HUES64 (cell line): ENCODE results near the gene VOPP1.

Source experiments
- H3K27ac ChIP-seq: 2 replicates; pipeline ENCODE4 v1.7.0; 2013; ENCODE audit warnings: low read depth, low read length, inconsistent platforms
- H3K27me3 ChIP-seq: 2 replicates; pipeline ENCODE4 v1.6.1; 2013; ENCODE audit warnings: mild to moderate bottlenecking, low read length; ENCODE audit not compliant: insufficient read depth
- H3K36me3 ChIP-seq: 2 replicates; pipeline ENCODE4 v1.6.1; 2013; ENCODE audit warnings: mild to moderate bottlenecking, low read length; ENCODE audit not compliant: insufficient read depth
- H3K4me1 ChIP-seq: 2 replicates; pipeline ENCODE4 v1.6.1; 2013; ENCODE audit warnings: mild to moderate bottlenecking, low read length, moderate library complexity; ENCODE audit not compliant: insufficient read depth
- H3K4me3 ChIP-seq: 2 replicates; pipeline ENCODE4 v1.5.1; 2013; ENCODE audit warnings: mild to moderate bottlenecking, low read length, moderate library complexity
- H3K9ac ChIP-seq: 2 replicates; pipeline ENCODE4 v1.6.1; 2013; ENCODE audit warnings: mild to moderate bottlenecking, low read depth, low read length
- H3K9me3 ChIP-seq: 2 replicates; pipeline ENCODE4 v1.6.1; 2013; ENCODE audit warnings: low read depth, low read length; ENCODE audit not compliant: insufficient read depth
- WGBS: fragments of 150-250, 120-280 bp; methylation state at CpG from one replicate; pipeline ENCODE4 v1.1.7; 2013; ENCODE audit warnings: missing lambda C conversion rate; 5-methylcytosine and 5-hydroxymethylcytosine counted together

Gene VOPP1

DNA sequence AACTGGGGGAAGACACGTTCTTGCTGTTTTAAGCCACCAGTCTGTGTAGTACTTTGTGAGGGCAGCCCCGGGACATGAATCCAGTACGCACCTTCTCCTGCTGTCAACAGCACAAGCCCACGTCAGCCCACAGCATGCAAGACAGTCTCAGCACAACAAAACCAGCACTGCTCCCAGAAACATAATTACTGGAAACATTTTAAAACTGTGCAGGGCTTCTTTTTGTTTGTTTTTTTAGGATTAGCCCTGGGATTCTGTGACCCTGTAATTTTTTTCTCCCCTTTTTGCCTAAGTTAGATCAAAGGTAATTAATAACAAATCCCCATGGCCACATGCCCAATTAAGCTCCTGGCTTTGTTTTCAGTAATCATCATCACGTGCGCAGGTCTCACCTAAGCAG, 87.5 kb downstream of the VOPP1 start:
- no peaks in the 10 kb centered on the region for H3K27me3 ChIP-seq
- H3K4me3 ChIP-seq = no peak overlapping the region
- H3K27ac ChIP-seq = no peak overlapping the region
- no peaks in the 10 kb centered on the region for H3K9me3 ChIP-seq
- H3K4me1 ChIP-seq = peaks cover 9% of the 10 kb centered on the region; the same call in 1 of the 2 replicates
- H3K9ac ChIP-seq = no peak overlapping the region
- WGBS = 94% methylated on average over 6 of the region's 6 CpGs
- peaks cover 24% of the 10 kb centered on the region for H3K36me3 ChIP-seq

DNA sequence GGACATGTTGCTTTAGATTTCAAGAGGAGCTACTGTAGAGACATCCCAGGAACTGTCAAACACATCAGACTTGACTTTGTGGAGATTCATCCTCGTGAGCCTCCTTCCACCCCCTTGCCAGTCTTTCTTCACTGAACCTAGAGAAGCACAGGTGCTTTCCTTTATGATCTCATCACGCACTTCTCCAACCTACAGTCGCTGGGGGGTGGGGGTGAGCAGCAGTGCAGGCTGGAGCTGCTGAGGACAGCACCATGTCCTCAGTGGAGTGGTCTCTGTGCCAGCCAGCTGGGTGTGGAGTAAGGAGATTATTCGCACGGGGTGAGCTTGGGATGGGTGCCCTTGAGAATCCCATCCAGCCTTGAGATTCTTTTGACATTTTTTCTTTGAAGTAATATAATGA, 88.1 kb downstream of the VOPP1 start:
- WGBS = 95% methylated on average over 5 of the region's 5 CpGs
- H3K9ac ChIP-seq = no peak overlapping the region
- H3K4me3 ChIP-seq = no peak overlapping the region
- H3K9me3 ChIP-seq = no peaks in the 10 kb centered on the region
- peaks cover 19% of the 10 kb centered on the region for H3K36me3 ChIP-seq
- no peak overlapping the region for H3K27ac ChIP-seq
- peaks cover 9% of the 10 kb centered on the region; the same call in 1 of the 2 replicates for H3K4me1 ChIP-seq
- no peaks in the 10 kb centered on the region for H3K27me3 ChIP-seq

DNA sequence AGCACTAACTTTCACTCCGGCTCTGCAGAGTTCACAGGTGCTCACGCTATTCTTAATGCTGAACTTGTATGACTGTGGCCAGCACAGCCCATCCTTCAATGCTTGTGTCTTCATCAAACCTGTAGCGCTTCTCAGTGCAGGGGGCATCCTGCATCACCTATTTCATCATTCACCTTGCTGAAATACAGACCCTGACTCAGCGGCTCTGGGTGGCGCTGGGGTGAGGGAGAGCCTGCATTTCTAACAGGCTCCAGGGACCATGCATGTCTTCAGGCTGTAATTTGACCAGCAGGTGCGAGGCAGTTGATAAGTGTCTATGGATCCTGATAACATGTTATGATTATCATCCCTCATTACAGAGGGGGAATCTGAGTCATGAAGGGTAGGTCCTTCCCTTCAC, 89.3 kb downstream of the VOPP1 start:
- peaks cover 9% of the 10 kb centered on the region; the same call in 1 of the 2 replicates for H3K4me1 ChIP-seq
- no peak overlapping the region for H3K27ac ChIP-seq
- no peaks in the 10 kb centered on the region for H3K27me3 ChIP-seq
- no peaks in the 10 kb centered on the region for H3K9me3 ChIP-seq
- WGBS = 93% methylated on average over 5 of the region's 6 CpGs
- no peak overlapping the region for H3K9ac ChIP-seq
- H3K36me3 ChIP-seq = peaks cover 12% of the 10 kb centered on the region
- H3K4me3 ChIP-seq = no peak overlapping the region

DNA sequence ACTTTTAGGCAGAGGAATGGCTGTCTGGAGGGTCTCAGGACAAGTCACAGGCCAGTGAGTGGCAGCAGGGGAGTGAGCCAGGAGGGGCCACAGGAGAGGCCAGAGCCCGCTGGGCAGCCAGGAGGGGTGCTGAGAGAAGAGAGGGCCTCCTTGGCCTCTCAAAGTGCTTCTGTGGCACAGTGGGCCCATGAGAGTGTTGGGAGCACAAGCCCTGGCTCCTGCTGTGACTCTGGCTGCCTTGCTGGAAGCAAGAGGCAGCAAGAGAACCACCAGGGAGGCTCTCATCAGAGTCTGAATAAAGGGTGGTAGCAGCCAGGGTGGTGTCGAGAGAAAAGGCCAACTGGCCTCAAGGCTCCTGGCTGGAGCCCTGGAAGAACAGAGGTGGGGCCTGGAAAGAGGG, 91.1 kb downstream of the VOPP1 start:
- Histone ChIP-seq H3K36me3 (peaks cover 20% of the 10 kb centered on the region), H3K27ac (no peak overlapping the region), H3K4me1 (peaks cover 9% of the 10 kb centered on the region; the same call in 1 of the 2 replicates), H3K27me3 (no peaks in the 10 kb centered on the region), H3K9me3 (no peaks in the 10 kb centered on the region), H3K4me3 (no peak overlapping the region), H3K9ac (no peak overlapping the region)
- 91% methylated on average over 2 of the region's 2 CpGs for WGBS

DNA sequence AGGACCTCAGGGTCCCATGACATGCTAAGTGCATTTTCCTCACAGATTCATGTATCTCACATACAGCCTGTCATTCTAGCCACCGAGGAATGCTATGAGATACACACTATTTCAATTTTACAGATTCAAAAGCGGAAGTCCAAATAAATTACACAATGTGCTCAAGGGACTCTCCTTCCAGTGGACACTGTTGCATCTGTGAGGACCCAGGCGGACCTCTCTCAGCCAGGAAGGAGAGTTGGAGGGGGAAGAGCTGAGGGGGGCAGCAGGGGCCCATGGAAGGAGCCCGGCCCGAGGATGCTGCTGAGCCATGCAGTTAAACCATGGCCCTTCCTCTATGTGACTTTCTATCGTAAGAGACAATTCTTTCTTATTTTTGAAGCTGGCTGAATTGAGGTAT, 93.6 kb downstream of the VOPP1 start:
- WGBS = 93% methylated on average over 6 of the region's 6 CpGs
- no peak overlapping the region for H3K9ac ChIP-seq

DNA sequence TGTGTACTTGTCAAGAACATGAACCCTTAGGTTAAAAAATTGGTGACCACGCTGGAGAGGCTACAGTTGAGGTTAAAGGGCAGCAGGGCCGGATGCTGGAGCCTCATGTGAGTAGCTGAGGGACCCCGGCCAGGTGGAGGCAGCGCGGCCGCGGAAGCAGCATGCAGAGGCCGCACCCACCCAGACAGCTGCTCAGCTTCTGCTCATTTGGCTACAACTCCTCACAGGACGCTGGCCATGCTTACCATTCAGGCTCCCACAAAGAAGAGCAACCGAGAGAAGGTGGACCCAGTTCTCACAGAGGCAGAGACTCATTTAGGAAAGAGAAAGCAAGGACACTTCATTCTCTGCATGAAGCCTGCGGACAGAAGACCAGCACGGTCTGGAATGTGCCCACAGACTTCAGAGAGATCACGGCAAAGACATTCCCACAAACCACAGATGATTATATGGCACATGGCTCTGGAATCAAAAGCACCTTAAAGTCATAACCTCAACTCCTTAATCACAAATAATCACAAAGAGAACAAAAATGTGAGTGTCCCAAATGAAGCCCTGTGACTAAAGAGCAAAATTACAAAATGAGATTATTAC, 94.4 kb downstream of the VOPP1 start:
- no peaks in the 10 kb centered on the region for H3K27me3 ChIP-seq
- H3K27ac ChIP-seq = no peak overlapping the region
- H3K4me3 ChIP-seq = no peak overlapping the region
- H3K4me1 ChIP-seq = peaks cover 9% of the 10 kb centered on the region; the same call in 1 of the 2 replicates
- H3K36me3 ChIP-seq = peaks cover 12% of the 10 kb centered on the region; the same call in 1 of the 2 replicates
- H3K9me3 ChIP-seq = no peaks in the 10 kb centered on the region
- WGBS = 91% methylated on average over 13 of the region's 13 CpGs
- H3K9ac ChIP-seq = no peak overlapping the region

More for the DNA sequence above, 93.6 kb downstream of the VOPP1 start:
- Histone ChIP-seq H3K27ac (no peak overlapping the region), H3K9me3 (no peaks in the 10 kb centered on the region), H3K36me3 (peaks cover 8% of the 10 kb centered on the region; the same call in 1 of the 2 replicates), H3K4me3 (no peak overlapping the region), H3K27me3 (no peaks in the 10 kb centered on the region), H3K4me1 (peaks cover 9% of the 10 kb centered on the region; the same call in 1 of the 2 replicates)

DNA sequence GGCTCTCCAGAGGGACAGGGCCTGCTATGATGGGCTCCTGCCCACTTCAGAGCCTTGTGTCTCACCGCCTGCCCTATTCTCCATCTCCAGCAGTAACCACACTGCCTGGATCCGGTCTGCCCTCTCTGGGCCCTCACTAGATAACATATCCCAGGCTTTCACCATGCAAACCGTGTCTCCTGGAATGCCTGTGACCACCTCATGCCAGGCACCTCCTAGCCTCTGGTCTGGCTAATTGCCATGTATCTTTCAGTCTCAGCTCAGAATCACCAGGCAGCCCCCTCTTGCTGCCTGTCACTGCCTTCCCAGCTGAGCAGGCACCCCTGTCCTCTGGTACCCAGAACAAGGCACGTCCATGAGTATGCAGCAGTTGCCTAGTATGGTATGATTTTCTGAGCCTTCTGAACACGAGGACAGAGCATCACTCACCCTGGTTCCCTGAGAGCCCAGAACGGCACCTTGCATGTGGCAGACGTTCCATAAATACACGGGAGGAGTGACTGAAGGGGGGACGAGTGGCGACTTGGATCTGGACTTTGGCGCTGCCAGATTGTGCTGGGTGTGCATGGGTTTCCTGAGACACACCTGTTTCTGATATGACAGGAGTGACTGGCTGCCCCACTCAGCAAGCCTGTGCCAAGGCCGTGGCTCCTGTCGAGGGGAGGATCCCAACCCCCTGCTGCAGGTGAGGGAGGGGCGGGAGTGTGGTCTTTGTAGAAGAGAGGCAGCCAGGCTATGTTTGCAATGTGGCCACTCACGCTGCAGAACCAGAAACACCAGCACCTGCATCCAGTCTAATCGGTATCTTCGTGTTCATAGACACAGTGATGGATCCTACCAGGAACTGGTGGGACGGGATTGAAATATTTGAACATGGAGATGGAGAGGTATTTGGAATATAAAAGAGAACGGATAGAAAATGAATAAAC, 95.2 kb downstream of the VOPP1 start:
- Histone ChIP-seq H3K4me3 (no peak overlapping the region), H3K27me3 (no peaks in the 10 kb centered on the region), H3K27ac (no peak overlapping the region), H3K9me3 (no peaks in the 10 kb centered on the region), H3K36me3 (peaks cover 12% of the 10 kb centered on the region; the same call in 1 of the 2 replicates), H3K9ac (no peak overlapping the region), H3K4me1 (peaks cover 9% of the 10 kb centered on the region; the same call in 1 of the 2 replicates)
- 94% methylated on average over 19 of the region's 19 CpGs for WGBS

DNA sequence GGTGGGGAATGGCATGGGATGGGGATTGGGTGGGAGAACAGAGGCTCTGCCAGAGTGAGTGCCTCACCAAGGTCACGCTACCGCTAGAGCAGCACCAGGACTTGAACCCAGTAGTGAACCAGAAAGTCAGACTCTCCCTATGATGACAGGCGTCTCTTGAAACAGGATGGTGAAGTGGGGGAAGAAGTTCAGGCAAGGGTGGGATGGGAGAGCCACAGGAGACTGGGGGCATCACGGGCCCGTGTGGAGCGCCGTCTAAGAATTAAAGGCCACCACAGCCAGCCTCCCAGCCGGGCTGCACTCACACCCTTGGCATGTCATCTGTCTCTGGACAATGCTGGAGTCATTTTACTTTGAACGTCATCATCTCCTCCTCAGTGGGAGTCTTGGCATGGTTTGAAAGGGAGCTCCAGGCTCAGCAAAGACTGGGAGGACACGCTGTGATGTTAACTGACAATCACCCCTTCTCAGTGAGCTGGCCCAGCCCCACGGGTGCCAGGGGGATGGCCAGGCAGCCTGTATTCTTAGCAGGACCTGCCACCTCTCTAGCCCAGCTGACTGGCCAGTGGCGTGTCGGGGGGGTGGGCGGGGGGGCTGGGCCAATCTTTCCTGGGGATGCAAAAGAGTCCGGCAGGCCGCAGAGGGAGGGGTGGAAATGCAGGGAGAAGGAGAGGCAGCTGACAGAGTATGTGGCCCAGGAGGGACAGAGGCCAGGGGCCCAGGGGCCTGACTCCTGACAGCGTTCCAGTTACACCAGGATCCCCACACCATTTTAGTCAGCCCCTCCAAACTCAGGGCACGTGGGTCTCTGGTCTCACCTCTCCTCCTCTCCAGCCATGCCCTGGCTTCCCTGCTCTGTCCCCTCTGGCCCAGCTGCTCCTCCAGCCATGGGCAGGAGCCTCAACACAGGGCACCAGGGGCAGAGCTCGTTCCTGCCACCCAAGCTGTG, 96.2 kb downstream of the VOPP1 start:
- Histone ChIP-seq H3K4me1 (no peaks in the 10 kb centered on the region), H3K9ac (no peak overlapping the region), H3K27ac (no peak overlapping the region), H3K27me3 (no peaks in the 10 kb centered on the region), H3K9me3 (no peaks in the 10 kb centered on the region), H3K4me3 (no peak overlapping the region), H3K36me3 (peaks cover 14% of the 10 kb centered on the region; the same call in 1 of the 2 replicates)
- WGBS = 91% methylated on average over 19 of the region's 19 CpGs

DNA sequence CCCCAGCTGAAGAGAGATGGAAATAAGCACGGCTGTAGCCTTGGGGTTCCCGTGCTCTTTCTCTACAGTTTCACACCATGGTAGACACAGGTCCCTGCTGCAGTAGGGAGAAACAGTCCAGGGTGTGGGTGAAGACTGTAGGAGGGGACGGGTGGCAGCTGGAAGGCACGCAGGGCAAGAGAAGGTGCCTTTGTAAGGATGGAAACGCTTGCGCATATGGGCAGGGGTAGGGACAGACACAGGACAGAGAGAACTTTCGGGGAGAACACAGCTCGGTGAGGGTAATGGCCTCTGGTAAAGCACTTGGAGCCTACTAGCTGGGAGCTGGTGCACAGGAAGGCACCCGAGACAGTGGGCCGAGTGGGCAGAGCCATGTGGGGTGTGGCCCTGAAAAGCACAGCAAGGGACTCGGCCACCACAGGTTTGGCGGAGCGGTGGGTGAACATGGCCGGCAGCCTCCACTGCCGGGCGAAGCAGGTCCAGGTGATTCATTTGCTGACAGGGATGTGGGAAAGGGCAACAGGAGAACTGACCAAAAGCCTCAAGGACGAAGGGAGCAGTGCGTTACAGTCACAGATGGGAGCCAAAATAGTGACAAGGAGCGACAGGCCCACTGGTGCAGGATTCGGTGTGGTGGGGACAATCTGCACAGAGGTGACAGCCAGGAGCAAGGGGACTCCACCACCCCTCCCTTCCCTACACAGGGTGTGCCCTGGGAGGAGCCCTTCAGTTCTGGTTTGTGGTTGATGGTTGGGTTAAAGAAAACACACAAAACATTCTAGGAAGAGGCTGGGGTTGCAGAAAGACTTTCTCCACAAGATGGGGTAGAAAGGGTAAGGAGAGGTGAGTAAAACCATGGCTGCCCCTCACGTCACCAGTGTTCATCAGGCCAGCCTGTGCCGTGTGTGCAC, 97.1 kb downstream of the VOPP1 start:
- no peaks in the 10 kb centered on the region for H3K27me3 ChIP-seq
- H3K4me1 ChIP-seq = no peaks in the 10 kb centered on the region
- peaks cover 14% of the 10 kb centered on the region; the same call in 1 of the 2 replicates for H3K36me3 ChIP-seq
- H3K4me3 ChIP-seq = no peak overlapping the region
- no peak overlapping the region for H3K27ac ChIP-seq
- no peaks in the 10 kb centered on the region for H3K9me3 ChIP-seq
- no peak overlapping the region for H3K9ac ChIP-seq
- WGBS = 94% methylated on average over 22 of the region's 22 CpGs

DNA sequence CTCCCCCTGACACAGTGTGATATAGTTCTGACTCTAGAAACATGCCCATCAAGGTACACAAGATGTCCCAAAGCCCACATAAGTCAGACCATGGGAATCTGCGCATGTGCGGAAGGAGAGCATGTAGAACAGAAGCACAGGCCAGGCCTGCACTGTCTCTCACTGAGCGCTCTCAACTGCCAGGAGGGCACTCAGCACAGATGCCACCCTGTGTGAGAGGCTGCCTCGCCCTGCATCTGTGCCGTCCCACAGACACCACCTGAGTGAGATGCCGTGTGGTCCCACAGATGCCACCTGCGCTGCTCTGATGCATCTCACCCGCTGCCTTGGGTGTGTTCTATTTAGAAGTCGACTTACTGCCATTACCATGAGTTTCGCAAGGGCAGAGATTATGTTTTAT, 98.4 kb downstream of the VOPP1 start:
- Histone ChIP-seq H3K4me1 (no peaks in the 10 kb centered on the region), H3K27ac (no peak overlapping the region), H3K4me3 (no peak overlapping the region), H3K27me3 (no peaks in the 10 kb centered on the region), H3K36me3 (peaks cover 14% of the 10 kb centered on the region; the same call in 1 of the 2 replicates), H3K9me3 (no peaks in the 10 kb centered on the region), H3K9ac (no peak overlapping the region)
- 97% methylated on average over 10 of the region's 10 CpGs for WGBS
